Stimulated activated CD4-positive, alpha-beta T cell treated with anti-CD3 and anti-CD28 coated beads, Interleukin-4, amount 100 ng/mL, for 48 hours (primary cell): ENCODE data around the gene TC2N.
"Not testable (repeated sequence)": the region's sequence is repeated elsewhere in the genome, so short reads cannot be mapped to it uniquely, and the experiment has no call there.

Source experiments
- DNase-seq, 2 donors: peaks; one replicate each; pipeline ENCODE4 v3.0.0-alpha.2; 2020; ENCODE audit warnings: low read depth in 2 of 2

The TC2N gene

DNA sequence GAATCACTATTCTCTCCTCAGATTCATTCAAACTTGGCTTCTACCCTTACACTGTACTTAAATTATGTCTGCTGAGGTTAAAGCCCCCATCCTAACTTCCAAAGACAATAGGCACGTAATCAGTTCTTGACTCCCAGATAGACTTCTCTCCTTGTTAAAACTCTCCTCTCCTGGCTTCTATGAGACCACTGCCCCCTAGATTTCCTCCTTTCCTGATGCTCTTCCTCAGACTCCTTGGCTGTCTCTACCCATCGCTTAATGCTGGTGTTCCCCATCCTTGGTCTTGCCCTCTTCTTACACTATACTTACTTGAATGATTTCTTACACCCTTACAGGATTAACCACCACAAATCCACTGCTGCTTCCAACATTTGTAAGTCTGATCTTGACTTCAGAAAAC is 32.8 kb downstream of the TC2N start:
- DNase-seq: no peak

DNA sequence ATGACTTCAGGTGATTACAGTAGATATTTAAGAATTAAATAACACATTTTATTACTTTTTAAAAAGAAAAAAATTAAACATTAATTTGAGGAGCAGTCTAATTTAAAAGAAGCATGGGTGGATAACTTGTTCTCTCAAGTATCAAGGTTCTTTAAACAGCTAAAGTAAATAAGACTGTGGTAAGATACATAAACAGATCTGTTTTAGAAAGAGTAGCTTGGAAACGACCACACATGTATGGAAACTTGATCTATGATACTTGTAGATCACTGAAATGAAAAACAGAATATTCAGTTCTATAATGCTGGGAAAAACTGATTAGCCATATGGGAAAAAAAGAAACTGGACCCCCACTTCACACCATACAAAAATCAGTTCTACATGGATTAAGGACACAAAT is 36.0 kb downstream of the TC2N start:
- DNase-seq: no peak

DNA sequence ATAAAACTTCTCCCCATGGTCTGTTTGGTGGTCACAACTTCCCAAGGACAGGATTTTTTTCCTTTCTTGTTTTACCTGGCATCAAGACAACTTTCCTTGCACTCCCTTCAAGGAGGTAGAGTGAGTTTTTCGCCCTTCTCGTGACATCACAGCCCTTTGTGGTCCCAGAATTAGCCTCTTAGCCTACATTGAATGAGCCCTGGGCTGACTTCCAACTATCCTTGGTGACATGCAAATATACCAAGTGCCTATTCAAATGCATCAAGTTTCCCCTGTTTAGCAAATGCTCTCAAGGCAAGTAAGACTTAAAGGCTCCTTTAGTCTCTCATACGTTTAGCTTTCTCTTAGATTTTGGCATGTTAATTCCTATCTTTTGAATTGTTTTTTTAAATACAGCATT is 36.6 kb downstream of the TC2N start:
- no peak for DNase-seq

DNA sequence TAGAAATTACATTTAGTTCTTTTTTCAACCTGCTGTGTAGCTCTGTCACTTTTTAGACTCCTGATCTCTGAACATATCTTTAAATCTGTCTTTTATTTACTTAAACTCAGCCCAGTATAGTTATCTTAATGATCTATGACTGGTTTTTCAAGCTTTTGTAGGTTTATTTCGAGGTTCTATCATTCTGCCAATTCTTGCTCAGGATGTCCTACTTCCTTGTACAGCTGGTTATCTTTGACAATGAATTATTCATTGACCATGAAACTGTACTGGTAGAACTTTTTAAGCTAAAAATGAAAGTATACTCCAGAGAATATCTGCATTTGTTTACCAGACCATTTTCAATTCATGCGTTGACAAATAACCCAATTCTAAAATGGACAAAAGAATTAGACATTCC is 37.8 kb downstream of the TC2N start:
- no peak for DNase-seq

DNA sequence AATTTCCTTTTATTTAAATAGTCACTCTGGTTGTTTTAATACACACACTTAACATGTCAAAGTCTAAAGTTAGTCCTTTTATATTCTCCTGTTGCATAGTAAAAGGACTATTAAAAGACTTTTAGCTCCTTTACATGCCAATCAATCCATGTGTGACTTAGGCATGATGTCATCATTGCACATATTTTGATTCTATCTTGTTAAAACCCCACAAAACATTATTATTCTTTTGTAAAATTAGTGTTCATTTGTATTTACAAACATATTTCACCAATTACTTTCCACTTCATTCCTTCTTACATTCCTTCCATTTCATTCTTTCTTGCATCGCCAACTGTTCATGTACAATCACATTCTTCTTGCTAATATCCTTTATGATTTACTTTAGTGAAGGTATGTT is 39.6 kb downstream of the TC2N start:
- DNase-seq: no peak

DNA sequence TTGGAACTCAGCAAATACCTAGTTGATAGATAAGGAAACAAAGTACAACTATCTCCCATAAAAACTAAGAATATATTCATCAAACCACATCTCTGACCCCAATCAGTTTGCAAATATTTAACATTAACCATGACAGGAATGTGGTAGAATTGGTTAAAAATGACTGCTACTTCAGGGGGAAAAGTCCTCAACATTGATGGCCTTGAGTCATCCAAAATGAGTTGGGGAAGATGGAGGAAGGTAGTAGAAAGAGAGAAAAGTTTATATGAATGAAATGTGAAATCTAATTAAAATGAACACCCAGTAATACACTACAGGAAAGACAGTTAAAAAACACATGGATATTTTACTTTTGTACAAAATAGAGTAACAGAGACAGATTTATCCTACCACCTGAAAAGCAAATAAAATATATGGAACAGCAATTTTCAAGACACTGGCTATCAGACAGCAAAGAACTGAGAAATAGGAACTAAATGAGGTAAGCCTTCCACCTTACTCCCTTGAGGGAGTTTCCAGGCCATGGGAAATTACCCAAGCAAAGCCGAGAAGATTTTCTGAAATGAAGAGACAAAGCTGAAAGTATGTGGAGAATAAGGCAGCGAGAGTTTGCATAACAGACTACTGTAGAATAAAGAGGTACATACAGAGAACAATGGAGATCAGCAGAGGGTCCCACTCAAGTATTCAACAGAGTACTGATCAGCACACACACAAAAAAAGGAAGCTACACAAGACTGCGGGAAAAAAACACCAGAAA is 49.6 kb downstream of the TC2N start:
- no peak for DNase-seq

DNA sequence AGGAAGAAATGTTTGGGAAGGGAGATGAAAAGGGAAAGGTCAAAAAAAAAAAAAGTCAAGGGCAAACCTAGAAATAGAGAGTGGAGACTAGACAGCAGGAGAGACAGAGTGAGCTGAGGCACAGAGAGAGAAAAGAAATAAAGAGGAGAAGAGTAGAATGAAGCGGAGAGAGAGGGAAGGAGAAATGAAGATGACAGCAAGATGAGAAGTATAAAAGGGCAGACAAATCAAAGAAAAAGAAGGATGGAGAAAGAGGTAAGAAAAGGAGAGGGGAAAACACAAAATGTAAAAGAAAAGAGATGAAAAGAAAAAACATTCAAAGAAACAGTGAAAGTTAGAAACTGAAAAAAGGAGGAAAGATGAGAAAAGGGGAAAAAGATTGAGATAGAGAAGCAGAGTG is 53.0 kb downstream of the TC2N start:
- no peak for DNase-seq

DNA sequence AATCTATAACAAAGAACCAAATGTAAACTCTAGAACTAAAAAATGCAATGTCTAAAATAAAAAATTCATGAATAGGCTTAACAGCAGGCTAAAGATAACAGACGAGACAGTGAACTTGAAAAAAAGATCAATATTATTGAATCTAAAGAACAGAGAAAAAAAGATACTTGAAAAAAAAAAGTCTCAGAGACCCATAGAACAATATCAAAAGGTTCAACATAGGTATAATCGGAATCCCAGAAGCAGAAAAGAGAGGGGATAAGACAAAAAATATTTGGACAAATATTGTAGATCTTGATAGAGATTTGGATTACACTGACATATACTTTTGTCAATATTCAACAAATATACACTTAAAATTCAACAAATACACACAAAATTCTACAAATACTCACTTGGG is 56.6 kb downstream of the TC2N start:
- DNase-seq: no peak

DNA sequence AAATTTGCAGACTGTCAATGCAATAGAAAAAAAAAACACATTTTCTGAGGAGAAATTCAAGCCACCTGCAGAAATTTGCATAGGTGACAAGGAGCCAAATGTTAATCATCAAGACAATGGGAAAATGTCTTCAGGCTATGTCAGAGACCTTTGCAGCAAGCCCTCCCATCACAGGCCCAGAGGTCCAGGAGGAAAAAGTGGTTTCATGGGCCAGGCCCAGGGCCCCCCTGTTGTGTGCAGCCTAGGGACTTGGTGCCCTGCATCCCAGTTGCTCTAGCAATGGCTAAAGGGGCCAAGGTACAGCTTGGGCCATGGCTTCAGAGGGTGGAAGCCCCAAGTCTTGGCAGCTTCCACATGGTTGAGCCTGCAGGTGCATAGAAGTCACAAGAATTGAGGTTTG is 60.6 kb downstream of the TC2N start:
- DNase-seq: no peak

DNA sequence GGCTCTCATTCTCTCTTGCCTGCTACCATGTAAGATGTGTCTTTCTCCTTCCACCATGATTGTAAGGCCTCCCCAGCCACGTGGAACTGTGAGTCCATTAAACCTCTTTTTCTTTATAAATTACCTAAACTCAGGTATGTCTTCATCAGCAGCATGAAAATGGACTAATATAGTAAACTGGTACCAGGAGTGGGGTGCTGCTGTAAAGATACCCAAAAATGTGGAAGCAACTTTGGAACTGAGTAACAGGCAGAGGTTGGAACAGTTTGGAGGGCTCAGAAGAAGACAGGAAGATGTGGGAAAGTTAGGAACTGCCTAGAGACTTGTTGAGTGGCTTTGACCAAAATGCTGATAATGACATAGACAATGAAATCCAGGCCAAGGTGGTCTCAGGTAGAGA is 61.2 kb downstream of the TC2N start:
- not testable (repeated sequence) for DNase-seq

DNA sequence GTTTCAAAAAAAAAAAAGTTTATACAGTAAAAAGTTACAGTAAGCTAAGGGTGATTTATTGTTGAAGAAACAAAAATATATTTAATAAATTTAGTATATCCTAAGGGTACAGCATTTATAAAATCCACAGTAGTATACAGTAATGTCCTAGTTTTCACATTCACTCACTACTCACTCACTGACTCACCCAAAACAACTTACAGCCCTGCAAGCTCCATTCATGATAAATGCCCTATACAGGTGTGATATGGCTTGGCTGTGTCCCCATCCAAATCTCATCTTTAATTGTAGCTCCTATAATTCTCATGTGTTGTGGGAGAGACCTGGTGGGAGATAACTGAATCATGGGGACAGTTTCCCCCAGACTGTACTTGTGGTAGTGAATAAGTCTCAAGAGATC is 61.7 kb downstream of the TC2N start:
- no peak for DNase-seq

DNA sequence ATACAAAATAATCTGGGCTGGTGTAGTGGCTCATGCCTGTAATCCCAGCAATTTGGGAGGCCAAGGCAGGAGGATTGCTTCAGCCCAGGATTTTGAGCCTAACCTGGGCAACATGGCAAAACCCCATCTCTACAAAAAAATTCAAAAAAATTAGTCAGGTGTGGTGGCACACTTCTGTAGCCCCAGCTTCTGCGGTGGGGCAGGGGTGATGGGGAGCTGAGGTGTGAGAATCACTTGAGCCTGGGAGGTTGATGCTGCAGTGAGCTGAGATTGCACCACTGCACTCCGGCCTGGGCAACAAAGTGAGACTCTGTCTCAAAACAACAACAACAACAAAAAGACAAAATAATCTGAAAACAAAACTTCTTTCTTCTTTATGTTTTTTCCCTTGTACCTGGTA is 66.0 kb downstream of the TC2N start:
- DNase-seq: no peak

DNA sequence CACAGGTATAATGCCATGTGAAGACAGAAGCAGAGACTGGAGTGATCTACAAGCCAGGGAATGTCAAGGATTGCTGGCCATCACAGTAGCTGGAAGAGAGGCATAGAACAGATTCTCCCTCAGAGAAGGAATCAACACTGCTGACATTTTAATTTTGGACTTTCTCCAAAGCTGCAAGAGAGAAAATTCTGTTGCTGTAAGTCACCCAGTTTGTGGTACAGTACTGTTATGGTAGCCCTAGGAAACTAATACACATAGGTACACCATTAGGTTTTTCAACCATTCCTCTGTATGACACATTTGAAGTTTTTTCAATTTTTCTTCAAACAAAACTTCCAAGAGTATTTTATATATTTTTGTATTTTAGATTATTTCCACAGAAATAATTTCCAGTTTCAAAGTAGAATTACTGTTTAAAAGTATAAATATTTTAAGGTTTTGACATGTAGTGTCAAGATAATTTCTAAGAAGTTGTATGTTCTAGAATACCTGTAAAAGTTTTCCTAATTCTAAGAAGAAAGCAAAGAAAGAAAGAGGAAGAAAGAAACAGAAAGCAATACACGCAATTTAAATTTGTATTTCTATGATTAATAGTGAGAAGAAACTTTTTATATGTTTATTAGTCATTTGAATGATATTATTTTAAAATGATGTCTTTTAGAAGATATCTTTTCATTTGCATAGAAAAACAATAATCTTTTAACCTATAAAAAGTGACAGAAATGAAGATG is 70.6 kb downstream of the TC2N start:
- no peak for DNase-seq

DNA sequence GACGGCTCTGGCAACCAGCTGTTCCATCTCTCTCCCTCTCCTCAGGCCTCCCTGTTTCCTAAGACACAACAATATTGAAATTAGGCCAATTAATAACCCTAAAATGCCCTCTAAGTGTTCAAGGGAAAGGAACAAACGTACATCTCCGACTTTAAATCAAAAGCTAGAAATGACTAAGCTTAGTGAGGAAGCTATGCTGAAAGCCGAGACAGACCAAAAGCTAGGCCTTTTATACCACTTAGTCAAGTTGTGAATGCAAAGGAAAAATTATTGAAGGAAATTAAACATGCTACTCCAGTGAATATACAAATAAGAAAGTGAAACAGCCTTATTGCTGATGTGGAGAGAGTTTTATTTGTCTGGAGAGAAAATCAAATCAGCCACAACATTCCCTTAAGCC is 73.6 kb downstream of the TC2N start:
- no peak for DNase-seq

DNA sequence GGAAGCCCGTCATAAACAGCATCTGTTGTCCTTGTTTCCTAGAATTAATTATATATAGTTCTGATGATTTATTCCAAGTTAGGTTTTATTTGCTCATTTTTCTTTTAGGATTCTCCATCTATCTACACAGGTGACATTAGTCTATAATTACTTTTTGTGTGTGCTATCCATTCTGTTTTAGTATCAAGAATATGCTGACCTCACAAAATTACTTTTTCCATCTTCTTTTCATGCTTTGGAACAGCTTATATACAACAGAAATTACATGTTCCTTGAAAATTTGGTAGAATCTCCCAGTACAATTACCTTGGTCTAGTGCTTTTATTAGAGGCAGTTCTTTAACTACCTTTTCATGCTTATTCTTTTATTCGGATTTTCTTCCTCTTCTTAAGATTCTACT is 81.1 kb downstream of the TC2N start:
- no peak for DNase-seq

DNA sequence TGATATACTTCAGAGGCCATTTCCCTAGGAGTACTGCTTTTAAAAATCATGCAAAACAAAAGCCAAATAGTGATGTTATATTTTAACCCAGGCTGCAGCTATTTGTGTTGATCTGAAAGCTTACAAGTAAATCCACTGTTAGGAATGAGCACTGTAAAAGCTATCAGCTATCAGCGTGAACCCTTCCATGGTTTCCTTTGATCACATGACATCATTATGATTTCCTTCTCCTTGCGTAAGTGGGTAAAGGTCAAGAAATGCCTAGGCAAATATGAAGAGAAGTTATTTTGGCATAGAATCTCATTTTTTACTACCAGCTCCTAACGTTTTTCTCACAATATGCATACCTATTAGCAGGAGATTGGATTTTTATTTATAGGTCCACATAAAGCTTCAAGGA is 86.9 kb downstream of the TC2N start:
- no peak for DNase-seq

DNA sequence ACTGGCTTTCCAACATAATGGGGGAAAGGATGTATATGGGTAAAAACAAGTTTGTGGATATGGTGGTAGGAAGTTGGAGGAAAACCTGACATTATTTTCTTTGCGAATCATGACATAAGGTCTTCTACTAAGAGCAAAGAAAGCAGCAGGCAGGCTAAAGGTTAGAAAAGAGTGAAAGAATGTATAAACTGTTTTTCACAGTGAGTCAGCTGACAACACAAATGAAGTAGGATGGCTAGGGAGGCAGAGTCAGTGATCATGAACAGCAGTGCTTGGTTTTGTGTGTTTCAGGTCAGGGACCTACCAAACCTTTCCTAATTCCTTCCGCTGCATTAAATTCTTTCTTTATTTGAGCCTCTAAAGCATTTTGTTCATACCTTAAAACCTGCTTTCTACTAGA is 89.1 kb downstream of the TC2N start:
- DNase-seq: no peak

DNA sequence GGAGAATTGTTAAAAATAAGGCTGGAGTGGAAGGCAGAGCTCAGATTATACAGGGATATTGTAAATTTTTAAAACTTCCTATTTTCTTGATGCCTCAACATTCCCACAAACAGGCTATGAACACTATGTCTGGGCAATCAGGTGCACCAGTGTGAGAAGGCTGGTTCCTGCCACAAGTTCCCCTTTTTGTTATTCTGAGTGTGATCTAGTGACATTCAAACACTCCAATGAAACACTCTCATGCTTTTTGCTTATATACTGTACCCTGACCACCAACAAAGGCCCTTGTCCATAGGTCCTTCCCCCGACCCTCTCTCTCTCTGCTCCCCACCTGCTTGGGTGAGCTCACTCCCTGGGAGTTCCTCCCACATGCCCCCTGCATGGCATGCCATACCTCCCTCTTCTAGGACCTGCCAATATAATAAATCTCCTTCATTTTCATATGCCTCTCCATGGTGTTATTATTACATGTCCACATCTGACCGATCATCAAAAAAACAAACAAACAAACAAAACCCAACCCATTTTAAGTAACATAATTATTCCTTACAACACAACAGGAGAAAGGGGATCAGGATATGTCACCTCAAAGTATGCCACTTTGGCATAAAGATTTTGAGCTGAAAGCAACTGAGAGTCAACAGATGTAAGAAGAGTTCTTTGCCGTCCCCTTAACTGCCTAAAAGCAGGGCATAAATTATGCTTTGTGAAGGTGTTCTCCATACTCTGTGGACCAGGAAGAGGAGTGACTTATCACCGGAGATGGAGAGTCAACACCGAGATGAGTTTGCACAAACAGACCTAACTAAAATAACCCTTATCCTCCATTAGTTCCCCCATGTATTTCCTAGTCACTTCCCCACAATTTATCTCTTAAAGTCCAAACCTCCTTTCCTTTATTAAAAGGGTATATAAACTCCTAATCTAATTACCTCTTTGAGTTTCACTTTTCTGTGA is 92.9 kb downstream of the TC2N start:
- no peak for DNase-seq

DNA sequence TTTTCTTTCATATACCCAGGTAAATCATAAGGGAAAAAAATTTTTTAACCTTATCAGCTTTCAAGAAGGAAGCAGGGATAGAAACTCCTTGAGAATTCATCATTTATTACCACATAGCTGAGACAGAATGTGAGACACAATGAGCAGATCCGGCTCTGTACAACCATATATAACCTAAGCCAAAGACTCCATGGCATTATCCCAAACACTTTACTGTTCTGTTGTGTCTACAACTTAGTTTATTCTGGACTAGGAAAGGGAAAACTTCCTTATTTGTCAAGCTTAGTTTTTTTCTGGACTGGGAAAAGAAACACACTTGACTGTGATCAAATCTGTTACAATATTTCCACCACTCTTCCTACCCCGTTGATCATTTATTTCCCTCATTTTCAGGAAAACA is 97.2 kb downstream of the TC2N start:
- DNase-seq: no peak

DNA sequence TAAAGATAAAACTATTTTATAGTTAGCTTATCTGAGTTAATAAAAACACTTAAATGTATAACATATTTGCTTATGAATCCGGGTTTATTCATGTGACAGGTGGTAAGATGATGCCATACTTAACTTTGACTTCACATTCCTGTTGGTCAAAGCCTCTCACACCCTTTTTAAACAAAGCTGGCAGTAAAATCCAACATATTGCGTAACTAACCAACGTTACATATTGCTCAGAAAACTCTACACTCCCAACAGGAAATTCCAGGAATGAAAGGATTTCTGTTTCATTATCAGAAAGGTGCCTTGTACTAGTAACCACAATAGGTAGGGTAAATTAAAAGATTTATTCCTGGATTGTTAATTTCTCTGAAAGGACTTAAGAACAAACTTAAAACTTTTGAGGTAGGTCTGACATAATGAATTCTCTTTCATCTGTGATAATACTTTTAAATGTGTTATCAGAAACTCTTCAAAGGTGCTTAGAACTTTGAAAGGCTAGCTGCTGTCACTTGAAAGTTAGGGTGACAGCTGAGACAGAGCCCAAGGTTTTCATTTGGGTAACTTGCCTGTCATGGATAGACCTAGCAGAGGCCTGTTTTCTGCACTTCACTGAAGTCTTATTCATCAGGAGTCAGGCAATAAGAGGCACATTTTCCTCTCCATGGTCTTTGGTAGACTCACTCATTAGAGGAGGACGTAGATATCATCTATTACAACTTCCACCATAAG is 111.6 kb downstream of the TC2N start:
- DNase-seq: no peak

DNA sequence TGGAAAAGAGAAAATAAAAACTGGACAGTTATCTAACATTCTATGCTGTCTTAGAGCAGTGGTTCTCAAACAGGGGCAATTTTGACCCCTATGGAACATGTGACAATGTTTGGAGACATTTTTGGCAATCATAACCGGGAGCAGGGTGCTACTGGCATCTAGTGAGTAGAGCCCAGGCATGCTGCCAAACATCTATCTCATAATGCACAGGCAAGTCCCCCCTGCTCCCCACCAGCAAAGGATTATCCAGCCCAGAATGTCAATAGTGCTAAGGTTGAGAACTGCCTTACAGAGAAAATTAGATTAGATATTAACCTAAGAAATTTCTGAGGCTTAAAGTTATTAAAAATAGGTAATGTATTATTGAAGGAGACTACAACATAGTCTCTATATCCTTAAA is 112.5 kb downstream of the TC2N start:
- no peak for DNase-seq

DNA sequence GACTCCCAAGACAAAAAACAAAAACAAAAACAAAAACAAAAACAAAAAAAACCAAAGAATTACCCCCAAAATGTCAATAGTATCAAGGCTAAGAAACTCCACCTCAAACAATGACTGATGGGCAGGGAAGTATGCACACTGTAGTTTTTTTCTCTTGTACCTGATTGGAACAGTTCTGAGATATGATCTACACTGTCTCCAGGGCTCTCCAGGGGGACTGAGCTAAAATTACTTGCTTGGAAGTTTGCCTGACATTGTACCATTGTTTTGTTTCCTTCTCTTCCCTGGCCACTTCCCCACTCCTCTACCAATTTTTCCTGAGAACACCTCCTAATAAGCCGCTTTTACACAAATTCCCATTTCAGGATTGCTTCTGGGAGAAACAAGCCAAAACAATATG is 113.2 kb downstream of the TC2N start:
- DNase-seq: no peak
